Liver (tissue), 9 donors: ENCODE results near the gene TMEM212. TPM values are rescaled to one million over a fixed set of nuclear protein-coding genes. Genes with fewer than 3 reads are reported as not detected.
A peak's percentile ranks its signal among the peaks of the same experiment; 100 is the strongest.

Experiments used
- DNase-seq: peaks from one replicate; pipeline ENCODE4 v3.0.0-alpha.2; 2017; ENCODE audit warnings: low spot score
- H3K27ac ChIP-seq, 2 donors: one replicate each; pipeline ENCODE4 v1.7.0; 2013; ENCODE audit warnings: inconsistent platforms in 2 of 2, low read length in 2 of 2, control low read depth in 1 of 2, low read depth in 1 of 2, mild to moderate bottlenecking in 1 of 2
- H3K27me3 ChIP-seq, 4 donors: one replicate each; pipeline versions ENCODE4 v1.6.1 to v1.7.0; 2013; ENCODE audit warnings: low read length in 3 of 4, inconsistent platforms in 1 of 4, mild to moderate bottlenecking in 1 of 4, moderate library complexity in 1 of 4; ENCODE audit not compliant: control insufficient read depth in 4 of 4, insufficient read depth in 4 of 4
- H3K36me3 ChIP-seq, 4 donors: one replicate each; pipeline versions ENCODE4 v1.6.1 to v1.7.0; 2013; ENCODE audit warnings: low read length in 3 of 4, mild to moderate bottlenecking in 3 of 4, low read depth in 1 of 4, moderate library complexity in 1 of 4; ENCODE audit not compliant: control insufficient read depth in 4 of 4, insufficient read depth in 3 of 4
- H3K4me1 ChIP-seq, 4 donors: one replicate each; pipeline versions ENCODE4 v1.6.1 to v1.7.0; 2013; ENCODE audit warnings: low read length in 3 of 4, mild to moderate bottlenecking in 3 of 4, moderate library complexity in 1 of 4; ENCODE audit not compliant: control insufficient read depth in 4 of 4, insufficient read depth in 4 of 4
- H3K4me3 ChIP-seq, 3 donors: one replicate each; pipeline versions ENCODE4 v1.6.1 to v1.7.0; 2013; ENCODE audit warnings: low read length in 3 of 3, control low read depth in 1 of 3, low read depth in 1 of 3, mild to moderate bottlenecking in 1 of 3
- H3K9ac ChIP-seq, 2 donors: one replicate each; pipeline ENCODE4 v1.7.0; 2013; ENCODE audit warnings: low read length in 2 of 2, mild to moderate bottlenecking in 2 of 2, moderate library complexity in 2 of 2, control low read depth in 1 of 2, low read depth in 1 of 2
- H3K9me3 ChIP-seq, 4 donors: one replicate each; pipeline versions ENCODE4 v1.6.1 to v1.7.0; 2013; ENCODE audit warnings: low read length in 3 of 4; ENCODE audit not compliant: control insufficient read depth in 4 of 4
- ATF3 ChIP-seq: IDR thresholded peaks from 2 replicates; pipeline ENCODE4 v1.6.1; 2016; ENCODE audit warnings: antibody characterized with exemption
- EGR1 ChIP-seq, 2 donors: IDR thresholded peaks; 2 replicates each; pipeline ENCODE4 v1.6.1; 2016 to 2018; ENCODE audit warnings: antibody characterized with exemption in 2 of 2, low read depth in 2 of 2
- GABPA ChIP-seq, 2 donors: IDR thresholded peaks in 1 of 2; conservative IDR thresholded peaks in 1 of 2; 2 replicates each; pipeline ENCODE4 v1.6.1; 2016; ENCODE audit warnings: antibody characterized with exemption in 2 of 2, mild to moderate bottlenecking in 1 of 2, moderate library complexity in 1 of 2
- HNF4A ChIP-seq, 2 donors: conservative IDR thresholded peaks; 2 replicates each; pipeline ENCODE4 v1.6.1; 2016; ENCODE audit warnings: antibody characterized with exemption in 2 of 2, mild to moderate bottlenecking in 2 of 2
- HNF4G ChIP-seq: IDR thresholded peaks from 2 replicates; pipeline ENCODE4 v1.6.1; 2016; ENCODE audit warnings: antibody characterized with exemption
- JUND ChIP-seq, 2 donors: IDR thresholded peaks; 2 replicates each; pipeline ENCODE4 v1.6.1; 2016; ENCODE audit warnings: antibody characterized with exemption in 2 of 2
- RAD21 ChIP-seq, 2 donors: IDR thresholded peaks; 2 replicates each; pipeline ENCODE4 v1.6.1; 2016; ENCODE audit warnings: antibody characterized with exemption in 2 of 2, mild to moderate bottlenecking in 2 of 2
- RXRA ChIP-seq, 2 donors: IDR thresholded peaks; 2 replicates each; pipeline ENCODE4 v1.6.1; 2017 to 2018; ENCODE audit warnings: antibody characterized with exemption in 2 of 2, mild to moderate bottlenecking in 1 of 2
- SP1 ChIP-seq: IDR thresholded peaks from 2 replicates; pipeline ENCODE4 v1.6.1; 2018; ENCODE audit warnings: antibody characterized with exemption, mild to moderate bottlenecking
- YY1 ChIP-seq: IDR thresholded peaks from 2 replicates; pipeline ENCODE4 v1.6.1; 2016; ENCODE audit warnings: antibody characterized with exemption, mild to moderate bottlenecking
- WGBS: extraction: QIAGEN DNeasy Blood & Tissue Kit; methylation state at CpG from one replicate; pipeline ENCODE4 v1.1.7; 2013; 5-methylcytosine and 5-hydroxymethylcytosine counted together
- polyA plus RNA-seq, 2 donors: library from polyadenylated mRNA; stranded (reverse) in 1 of 2; unstranded in 1 of 2; fragments of 200-250 nt in 1 of 2; fragments of >200 nt in 1 of 2; fragmentation: Nextera tagmentation in 1 of 2; extraction: Ambion mirVana in 1 of 2; gene quantifications; one replicate each; pipeline versions ENCODE4 v1.2.1 to v1.2.3, GENCODE V29; 2013 to 2015
- total RNA-seq, 2 donors: library from RNA; depleted of rRNA; stranded (reverse); fragments of >200 nt; gene quantifications; one replicate each; pipeline ENCODE4 v1.2.3, GENCODE V29; 2014
- TF ChIP-seq, protein P1 (sequence below): IDR thresholded peaks from 2 replicates; pipeline ENCODE4 v1.6.1; 2016; ENCODE audit warnings: antibody characterized with exemption
- TF ChIP-seq, protein P2 (sequence below): IDR thresholded peaks from 2 replicates; pipeline ENCODE4 v1.6.1; 2016; ENCODE audit warnings: antibody characterized with exemption
- TF ChIP-seq, protein P3 (sequence below): fragments of 150-350 bp; IDR thresholded peaks from 2 replicates; pipeline ENCODE4 v1.5.1; 2017; ENCODE audit warnings: improper control_type of control experiment, low read depth, low read length; ENCODE audit not compliant: missing input control
- donor health status: healthy.
- donor health status: healthy.
- donor health status: healthy.
- donor health status: healthy.
- donor health status: healthy.

Gene TMEM212
- total and polyA plus RNA-seq, 4 donors = not detected

- Histone ChIP-seq H3K9ac (peak overlapping the region in 1 of 2 donors; percentile 26), H3K36me3 (no peaks in the 10 kb centered on the region), H3K9me3 (no peaks in the 10 kb centered on the region), H3K4me3 (no peak overlapping the region), H3K27me3 (no peaks in the 10 kb centered on the region), H3K4me1 (peaks cover 1 to 72% (median 47%) of the 10 kb centered on the region in 4 donors), H3K27ac (peak overlapping the region; percentile 65 to 76)
- DNase-seq = no peak
- 12% methylated on average over 3 of the region's 3 CpGs for WGBS
- TF ChIP-seq EGR1 (IDR thresholded peaks at IDR 0.05; ENCODE audit: low read depth in 2 of 2) (no peak), HNF4G (no peak), GABPA (IDR thresholded peaks at IDR 0.05 in 1 of 2, conservative IDR thresholded peaks at IDR 0.05 in 1 of 2) (no peak), JUND (IDR thresholded peaks at IDR 0.05) (peak; percentile 88 to 92), HNF4A (conservative IDR thresholded peaks at IDR 0.05) (peak; percentile 5 to 47), RAD21 (IDR thresholded peaks at IDR 0.05) (peak; percentile 64 to 76), ATF3 (peak; percentile 37), RXRA (IDR thresholded peaks at IDR 0.05) (peak; percentile 84 to 85), YY1 (peak; percentile 52), SP1 (peak; percentile 66)
- TF ChIP-seq, protein P1, sequence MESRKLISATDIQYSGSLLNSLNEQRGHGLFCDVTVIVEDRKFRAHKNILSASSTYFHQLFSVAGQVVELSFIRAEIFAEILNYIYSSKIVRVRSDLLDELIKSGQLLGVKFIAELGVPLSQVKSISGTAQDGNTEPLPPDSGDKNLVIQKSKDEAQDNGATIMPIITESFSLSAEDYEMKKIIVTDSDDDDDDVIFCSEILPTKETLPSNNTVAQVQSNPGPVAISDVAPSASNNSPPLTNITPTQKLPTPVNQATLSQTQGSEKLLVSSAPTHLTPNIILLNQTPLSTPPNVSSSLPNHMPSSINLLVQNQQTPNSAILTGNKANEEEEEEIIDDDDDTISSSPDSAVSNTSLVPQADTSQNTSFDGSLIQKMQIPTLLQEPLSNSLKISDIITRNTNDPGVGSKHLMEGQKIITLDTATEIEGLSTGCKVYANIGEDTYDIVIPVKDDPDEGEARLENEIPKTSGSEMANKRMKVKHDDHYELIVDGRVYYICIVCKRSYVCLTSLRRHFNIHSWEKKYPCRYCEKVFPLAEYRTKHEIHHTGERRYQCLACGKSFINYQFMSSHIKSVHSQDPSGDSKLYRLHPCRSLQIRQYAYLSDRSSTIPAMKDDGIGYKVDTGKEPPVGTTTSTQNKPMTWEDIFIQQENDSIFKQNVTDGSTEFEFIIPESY = peak; percentile 45
- TF ChIP-seq, protein P2, sequence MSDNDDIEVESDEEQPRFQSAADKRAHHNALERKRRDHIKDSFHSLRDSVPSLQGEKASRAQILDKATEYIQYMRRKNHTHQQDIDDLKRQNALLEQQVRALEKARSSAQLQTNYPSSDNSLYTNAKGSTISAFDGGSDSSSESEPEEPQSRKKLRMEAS = peak; percentile 56
- TF ChIP-seq, protein P3, sequence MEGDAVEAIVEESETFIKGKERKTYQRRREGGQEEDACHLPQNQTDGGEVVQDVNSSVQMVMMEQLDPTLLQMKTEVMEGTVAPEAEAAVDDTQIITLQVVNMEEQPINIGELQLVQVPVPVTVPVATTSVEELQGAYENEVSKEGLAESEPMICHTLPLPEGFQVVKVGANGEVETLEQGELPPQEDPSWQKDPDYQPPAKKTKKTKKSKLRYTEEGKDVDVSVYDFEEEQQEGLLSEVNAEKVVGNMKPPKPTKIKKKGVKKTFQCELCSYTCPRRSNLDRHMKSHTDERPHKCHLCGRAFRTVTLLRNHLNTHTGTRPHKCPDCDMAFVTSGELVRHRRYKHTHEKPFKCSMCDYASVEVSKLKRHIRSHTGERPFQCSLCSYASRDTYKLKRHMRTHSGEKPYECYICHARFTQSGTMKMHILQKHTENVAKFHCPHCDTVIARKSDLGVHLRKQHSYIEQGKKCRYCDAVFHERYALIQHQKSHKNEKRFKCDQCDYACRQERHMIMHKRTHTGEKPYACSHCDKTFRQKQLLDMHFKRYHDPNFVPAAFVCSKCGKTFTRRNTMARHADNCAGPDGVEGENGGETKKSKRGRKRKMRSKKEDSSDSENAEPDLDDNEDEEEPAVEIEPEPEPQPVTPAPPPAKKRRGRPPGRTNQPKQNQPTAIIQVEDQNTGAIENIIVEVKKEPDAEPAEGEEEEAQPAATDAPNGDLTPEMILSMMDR = peak; percentile 36
Observed at GRCh38 chr3:171833789-171834460, 9.2 kb upstream of the TMEM212 start.

GRCh38 chr3:171834461-171834801, 8.7 kb upstream of the TMEM212 start:
- H3K27me3 ChIP-seq = no peaks in the 10 kb centered on the region
- H3K9me3 ChIP-seq = no peaks in the 10 kb centered on the region
- H3K36me3 ChIP-seq = no peaks in the 10 kb centered on the region
- 82% methylated on average over 5 of the region's 5 CpGs for WGBS
- peaks cover 1 to 72% (median 48%) of the 10 kb centered on the region in 4 donors for H3K4me1 ChIP-seq
- peak overlapping the region; percentile 26 to 62 for H3K9ac ChIP-seq
- TF ChIP-seq GABPA (IDR thresholded peaks at IDR 0.05 in 1 of 2, conservative IDR thresholded peaks at IDR 0.05 in 1 of 2) = no peak
- TF ChIP-seq, protein P3 = no peak
- no peak for DNase-seq
- no peak overlapping the region for H3K4me3 ChIP-seq
- H3K27ac ChIP-seq = peak overlapping the region; percentile 65 to 76
